Activated naive CD8-positive, alpha-beta T cell treated with anti-CD3 and anti-CD28 coated beads, Interleukin-2, amount 50 U/mL, for 16 hours (primary cell): ENCODE data around the gene LIPI.
"Not testable (repeated sequence)": the region's sequence is repeated elsewhere in the genome, so short reads cannot be mapped to it uniquely, and the experiment has no call there.

ENCODE experiments used
- DNase-seq: peaks from one replicate; pipeline ENCODE4 v3.0.0-alpha.2; 2020; ENCODE audit warnings: low read depth, low spot score

Gene LIPI

DNA sequence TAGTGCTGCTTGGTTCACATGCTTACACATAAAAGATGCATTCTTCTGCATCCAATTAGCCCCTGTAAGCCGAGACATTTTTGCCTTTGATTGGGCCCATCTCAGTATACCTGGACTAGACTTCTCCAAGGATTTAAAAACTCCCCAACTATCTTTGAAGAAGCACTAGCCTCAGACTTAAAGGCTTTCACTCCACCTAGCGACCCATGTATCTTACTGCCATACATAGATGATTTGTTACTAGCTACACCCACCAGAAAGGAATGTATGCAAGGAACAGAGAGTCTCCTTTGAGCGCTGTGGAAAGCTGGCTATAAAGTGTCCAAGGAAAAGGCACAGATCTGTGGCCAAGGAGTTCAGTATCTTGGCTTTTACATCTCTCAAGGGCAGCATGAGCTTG, 91.7 kb downstream of the LIPI start:
- no peak for DNase-seq

DNA sequence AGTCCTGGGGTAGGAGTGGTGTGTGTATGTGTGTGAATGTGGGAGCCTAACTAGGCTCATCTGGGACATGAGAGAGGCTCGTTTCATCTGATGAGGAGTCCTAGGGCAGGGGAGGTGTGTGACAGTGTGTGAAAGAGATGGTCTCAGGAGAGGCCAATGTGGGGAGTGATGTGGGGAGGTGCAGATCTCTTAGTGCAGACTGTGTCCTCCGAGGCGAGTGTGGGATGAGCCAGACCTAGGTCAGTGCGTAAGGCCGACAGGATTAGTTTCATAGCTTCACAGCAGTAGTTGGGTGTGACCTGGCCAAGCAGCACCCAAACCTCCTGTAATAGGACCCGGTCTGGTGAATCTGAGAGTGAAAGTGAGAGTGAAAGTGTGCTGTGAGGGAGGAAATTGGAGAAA, 94.7 kb downstream of the LIPI start:
- no peak for DNase-seq

DNA sequence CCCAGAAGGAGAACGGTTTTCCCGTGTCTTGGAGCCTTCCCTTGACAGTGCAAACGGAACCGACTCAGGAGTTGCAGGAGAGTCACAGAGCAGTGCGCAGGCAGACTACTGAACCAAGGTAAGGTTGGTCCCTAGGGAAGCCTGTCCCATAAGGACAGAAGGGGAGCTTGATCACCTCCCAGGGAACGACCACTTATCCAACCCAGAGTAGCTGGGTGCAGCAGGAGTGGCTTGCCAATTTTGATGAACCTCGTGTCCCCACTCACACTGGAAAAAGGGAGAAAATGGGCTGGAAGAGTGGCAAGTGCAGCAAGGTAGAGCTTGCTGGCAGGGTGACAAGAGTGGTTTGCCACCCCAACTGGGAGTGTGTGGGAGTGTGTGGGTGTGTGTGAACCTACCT, 95.1 kb downstream of the LIPI start:
- DNase-seq = no peak

DNA sequence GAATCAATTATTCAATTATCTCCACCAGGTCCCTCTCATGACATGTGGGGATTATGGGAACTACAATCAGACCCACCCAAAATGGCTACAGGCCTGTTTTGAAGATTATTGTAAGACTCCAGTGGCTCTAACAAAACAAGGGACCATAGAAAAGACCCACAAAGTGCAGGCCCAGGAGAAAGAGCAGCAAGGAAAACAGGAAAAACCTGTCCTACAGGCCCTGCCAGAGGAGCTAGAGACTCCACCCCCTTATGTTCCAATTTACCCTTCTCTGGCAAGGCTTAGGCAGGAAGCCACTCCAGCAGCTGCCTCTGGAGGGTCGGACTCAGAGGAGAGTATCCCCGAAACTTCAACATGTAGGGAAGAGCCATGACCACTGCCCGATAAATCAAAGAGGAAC, 96.5 kb downstream of the LIPI start:
- DNase-seq = no peak

DNA sequence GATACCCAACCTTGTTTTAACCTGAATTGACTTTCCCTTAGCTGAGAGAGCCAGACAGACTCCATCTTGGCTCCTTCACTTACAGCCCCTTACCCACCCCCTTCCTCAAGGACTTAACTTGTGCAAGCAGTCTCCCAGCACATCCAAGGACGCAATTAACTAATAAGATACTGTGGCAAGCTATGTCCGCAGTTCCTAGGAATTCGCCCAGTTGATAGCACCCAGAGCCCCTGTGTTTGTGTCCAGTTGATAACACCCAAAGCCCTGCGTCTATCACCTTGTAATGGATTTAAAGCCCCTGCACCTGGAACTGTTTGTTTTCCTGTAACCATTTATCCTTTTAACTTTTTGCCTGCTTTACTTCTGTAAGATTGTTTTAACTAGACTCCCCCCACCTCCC, 106.2 kb downstream of the LIPI start:
- not testable (repeated sequence) for DNase-seq

DNA sequence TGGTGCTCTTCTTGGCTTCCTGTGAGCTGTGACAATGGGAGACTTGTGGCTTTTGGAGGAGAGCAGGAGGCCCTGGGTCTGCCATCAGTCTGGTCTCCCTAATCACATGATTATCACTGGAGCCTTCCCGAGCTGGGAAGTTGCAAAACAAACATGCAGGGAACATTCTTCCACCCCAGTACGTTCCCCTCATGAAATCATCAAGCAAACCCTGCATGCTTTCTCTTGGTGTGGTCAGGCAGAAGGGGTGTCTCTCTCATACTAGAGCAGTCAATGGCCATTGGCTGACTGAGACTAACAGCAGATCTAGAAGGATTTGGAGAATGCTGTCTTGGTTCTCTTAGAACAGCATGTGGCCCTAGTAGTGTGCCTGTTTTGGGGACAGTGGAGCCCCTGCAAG, 111.2 kb downstream of the LIPI start:
- DNase-seq = no peak

DNA sequence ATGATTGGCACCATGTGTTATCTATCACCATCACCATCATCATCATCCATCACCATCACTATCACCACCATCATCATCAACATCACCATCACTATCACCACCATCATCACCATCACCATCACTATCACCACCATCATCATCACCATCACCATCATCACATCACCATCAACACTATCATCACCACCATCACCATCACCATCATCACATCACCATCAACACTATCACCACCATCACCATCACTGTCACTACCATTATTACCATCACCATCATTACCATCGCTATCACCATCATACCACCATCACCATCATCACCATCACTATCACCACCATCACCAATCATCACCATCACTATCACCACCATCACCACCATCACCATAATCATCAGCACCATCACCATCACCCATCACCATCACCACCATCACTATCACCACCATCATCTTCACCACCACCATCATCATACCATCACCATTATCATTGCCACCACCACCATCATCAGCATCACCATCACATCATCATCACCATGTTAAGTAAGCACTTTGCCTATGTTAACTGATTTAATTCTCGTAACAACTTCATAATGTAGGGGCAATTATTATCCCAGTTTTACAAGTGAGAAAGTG, 112.8 kb downstream of the LIPI start:
- no peak for DNase-seq

DNA sequence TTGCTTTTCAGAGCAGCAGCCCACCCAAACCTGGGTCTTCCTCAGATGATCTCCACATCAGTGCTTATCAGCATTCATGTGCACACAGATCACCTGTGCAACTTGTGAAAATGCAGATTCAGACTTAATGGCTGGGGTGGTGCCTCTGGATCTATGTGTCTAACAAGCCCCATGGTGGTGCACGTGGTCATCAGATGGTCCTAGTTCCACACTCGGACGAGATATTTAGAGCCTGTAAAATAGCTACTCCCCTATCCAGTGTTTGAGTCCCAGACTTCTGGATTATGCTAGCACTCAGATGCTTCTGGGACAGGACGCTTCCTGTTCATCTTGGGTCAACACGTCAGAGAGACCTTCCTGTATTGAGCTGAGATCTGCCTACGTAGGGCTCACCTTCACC, 114.2 kb downstream of the LIPI start:
- no peak for DNase-seq

DNA sequence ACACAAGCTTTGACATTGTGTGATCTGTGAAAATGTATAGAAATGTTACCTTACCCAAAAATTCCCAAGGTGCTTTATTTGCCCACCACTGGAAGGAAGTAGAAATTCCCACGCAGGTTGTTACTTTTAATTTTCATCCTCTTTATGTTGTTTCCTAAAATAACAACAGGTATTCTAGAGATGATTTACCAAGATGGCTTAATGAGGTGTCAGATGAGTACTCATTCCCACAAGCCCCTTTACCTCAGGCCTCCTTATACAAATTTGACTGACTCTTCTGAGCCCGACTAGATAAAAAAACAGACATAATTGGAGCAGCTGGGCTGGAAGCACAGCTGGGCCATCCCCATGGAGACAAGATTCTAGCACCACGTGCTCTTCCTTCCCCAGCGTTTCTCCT, 114.6 kb downstream of the LIPI start:
- DNase-seq = no peak

DNA sequence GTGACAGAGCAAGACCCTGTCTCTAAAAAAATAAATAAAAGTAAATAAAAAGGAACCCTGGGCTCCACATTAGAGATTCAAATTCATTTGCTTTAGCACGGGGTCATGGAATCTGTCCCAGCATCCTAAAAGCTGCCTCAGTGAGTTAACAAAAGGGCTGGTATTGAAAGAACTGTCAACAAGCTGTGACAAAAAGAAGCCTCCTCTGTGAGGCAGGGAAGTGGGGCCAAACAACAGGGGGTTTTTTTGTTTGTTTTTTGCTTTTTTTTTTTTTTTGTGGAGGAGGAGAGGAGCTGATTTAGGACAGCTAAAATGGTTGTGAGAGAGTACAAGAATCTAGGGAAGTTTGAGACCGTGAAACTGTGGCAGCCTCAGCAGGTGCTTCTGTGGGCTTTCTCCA, 115.7 kb downstream of the LIPI start:
- no peak for DNase-seq

DNA sequence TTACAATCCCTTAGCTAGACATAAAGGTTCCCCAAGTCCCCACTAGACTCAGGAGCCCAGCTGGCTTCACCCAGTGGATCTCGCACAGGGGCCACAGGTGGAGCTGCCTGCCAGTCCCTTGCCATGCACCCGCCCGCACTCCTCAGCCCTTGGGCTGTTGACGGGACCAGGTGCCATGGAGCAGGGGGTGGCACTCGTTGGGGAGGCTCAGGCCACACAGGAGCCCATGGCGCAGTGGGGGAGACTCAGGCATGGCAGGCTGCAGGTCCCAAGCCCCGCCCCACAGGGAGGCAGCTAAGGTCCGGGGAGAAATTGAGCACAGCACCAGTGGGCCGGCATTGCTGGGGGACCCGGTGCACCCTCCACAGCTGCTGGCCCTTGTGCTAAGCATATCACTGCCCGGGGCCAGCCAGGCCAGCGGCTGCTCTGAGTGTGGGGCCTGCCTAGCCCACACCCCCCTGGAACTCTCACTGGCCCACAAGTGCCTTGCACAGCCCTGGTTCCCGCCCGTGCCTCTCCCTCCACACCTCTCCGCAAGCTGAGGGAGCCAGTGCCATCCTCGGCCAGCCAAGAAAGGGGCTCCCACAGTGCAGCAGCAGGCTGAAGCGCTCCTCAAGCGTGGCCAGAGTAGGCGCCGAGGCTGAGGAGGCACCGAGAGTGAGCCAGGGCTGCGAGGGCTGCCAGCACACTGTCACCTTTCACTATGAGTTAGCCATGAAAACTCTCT, 117.8 kb downstream of the LIPI start:
- DNase-seq = no peak

DNA sequence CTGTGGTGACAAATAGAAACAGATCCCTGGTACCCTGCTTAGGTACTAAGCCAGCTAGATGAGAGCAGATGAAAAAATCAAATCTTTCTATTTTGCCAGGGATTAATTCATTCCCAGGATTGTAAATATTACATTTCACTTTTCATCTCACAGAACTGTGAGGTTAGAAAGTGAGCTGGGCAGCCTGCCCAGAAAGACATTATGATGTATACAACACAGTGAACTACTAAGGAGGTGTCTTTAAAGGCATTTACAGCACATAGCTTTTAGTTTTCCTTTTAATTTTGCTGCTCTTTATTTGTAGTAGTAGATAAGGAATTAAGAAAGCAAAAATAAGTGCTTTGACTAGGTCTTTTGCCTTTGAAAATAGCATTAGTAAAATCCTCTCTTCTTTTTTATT, 120.6 kb downstream of the LIPI start:
- not testable (repeated sequence) for DNase-seq

DNA sequence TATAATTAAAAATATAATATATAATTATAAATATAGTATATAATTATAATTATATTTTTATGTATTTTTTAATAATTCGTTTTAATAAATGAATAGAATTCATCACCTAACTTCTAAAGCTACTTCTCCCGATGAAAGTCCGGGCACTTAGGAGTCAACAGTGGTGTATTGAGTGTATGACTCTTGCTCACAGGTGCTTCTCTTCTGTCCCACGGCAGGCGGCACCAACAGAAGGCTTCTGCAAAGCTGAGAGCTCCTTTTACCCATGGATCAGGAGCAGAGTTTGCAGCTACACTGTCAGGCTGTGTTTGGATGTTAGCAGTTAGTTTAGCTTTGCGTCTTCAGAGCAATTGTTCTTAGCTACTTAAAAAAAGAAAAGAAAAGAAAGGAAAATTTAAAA, 122.4 kb downstream of the LIPI start:
- DNase-seq = no peak

DNA sequence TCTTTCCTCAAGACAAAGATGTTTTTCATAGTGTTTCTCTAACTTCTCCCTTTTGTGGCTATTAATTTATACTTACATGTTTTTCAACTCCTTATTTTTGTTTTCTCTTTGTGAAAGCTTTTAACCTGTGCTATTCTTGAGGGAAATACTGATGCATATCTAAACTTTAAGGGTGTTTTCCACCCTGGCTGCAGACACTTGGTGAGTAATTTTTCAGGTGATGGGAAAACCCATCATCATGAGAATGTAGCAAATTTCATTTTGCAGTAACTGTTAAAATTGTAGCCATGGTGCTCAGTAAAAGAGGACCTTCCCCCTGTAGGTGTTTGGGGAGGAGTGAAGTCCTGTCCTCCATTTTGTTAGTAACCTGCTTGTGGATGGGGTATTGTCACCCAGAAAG, 124.2 kb downstream of the LIPI start:
- DNase-seq = no peak

DNA sequence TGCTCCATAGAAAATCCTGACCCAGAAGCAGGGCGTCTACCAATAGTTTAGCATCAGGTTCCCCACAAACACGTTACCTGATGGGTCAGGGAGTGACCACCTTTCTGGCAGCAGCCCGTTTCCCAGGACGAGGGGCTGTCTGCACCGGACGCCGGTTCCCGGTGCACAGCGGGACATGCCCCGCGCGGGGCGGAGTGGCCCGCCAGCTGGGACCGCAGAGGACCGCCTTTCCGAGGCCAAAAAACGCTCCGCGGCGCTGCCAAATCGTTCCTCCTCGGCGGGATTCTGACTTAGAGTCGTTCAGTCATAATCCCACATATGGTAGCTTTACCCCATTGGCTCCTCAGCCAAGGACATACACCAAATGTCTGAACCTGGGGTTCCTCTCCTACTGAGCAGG, 126.1 kb downstream of the LIPI start:
- no peak for DNase-seq

DNA sequence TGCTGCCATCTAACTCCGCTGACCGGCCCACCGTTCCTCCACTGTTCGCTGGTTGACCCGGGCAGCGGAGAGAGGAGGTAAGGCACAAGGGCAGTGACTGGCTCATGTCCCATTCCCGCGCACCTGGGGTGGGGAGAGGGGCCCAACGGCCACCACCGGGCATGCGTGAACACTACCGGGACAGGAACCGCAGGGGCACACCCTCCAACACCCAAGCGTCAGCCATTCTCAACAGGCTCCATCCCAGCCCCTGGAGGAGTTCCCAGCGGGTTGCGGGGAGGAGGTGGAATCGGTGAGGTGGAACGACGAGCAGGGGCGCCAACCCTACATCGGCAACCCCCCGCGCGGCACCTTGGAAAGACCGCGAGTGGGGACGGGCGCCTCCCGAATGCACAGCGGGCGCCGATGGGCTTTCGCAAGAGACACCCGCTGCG, 126.7 kb downstream of the LIPI start:
- DNase-seq = no peak

DNA sequence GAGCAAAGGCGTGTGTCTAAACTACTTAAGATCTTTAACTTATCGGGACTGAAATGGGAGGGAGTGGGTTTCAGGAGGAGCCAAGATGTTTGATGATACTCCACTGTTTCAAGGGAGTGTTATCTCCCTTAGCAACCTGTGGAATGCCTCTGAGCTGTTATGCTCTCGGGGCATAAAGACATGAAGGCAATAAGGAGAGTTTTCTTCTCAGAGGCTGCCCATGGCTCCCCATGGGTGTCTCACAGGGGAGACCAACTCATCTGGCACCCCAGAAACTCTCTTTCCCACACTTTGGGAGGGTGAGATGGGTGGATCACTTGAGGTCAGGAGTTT, 130.0 kb downstream of the LIPI start:
- no peak for DNase-seq

DNA sequence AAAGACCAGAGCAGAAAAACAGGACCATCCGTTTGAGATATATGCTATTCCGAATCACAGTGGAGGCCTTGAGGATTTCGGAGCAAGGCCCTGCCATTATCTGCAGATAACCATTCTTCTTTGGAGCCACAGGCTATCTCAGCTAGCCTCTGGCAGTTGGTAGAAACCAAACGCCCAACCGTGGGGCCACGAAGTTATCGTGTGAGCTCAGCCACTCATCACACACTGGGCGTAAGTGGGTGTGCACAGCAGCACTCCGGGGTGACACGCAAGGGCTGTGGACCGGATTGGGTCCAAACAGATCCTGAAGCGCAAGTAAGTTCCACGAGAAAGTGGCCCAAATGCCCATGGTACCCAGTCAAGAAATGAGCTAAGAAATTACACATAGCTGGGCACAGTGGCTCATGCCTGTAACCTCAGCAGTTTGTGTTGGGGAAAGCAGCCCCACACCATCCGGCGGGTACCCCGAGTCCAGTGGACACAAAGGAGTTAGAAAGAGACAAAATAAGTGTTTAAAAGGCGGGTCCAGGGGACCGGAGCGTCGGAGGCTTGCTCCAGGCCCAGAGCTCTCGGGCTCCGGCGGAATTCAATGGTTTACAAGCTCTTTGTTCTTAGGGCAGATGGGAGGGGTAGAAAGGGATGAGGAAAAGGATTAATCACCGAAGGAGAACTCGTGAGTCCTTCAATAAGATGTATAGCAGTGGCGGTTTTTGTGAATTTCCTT, 130.6 kb downstream of the LIPI start:
- no peak for DNase-seq

DNA sequence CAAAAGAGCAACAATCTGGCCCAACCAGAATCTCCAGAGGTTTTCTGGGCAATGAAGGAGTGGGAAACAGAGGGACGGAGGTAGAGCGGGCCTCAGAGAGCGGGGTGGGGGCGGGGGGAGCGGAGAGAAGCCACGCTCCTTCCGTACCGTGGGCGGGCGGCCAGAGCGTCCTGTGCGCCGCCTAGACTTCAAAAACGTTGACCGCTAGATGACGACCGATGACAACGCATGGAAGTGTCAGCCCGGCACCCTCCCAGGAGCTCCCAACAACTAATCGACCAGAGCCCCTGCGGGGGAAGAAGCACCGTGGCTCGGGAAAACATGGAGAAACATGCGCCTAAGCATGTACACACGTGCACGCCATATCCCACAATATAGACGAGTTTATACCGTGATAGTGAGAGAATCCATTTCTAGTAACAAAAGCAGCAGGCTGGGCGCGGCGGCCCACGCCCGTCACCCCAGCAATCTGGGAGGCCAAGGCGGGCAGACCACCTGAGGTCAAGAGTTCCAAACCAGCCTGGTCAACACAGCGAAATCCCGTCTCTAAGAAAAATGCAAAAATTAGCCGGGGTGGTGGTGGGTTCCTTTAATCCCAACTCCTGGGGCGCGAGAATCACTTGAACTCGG, 131.9 kb downstream of the LIPI start:
- no peak for DNase-seq

DNA sequence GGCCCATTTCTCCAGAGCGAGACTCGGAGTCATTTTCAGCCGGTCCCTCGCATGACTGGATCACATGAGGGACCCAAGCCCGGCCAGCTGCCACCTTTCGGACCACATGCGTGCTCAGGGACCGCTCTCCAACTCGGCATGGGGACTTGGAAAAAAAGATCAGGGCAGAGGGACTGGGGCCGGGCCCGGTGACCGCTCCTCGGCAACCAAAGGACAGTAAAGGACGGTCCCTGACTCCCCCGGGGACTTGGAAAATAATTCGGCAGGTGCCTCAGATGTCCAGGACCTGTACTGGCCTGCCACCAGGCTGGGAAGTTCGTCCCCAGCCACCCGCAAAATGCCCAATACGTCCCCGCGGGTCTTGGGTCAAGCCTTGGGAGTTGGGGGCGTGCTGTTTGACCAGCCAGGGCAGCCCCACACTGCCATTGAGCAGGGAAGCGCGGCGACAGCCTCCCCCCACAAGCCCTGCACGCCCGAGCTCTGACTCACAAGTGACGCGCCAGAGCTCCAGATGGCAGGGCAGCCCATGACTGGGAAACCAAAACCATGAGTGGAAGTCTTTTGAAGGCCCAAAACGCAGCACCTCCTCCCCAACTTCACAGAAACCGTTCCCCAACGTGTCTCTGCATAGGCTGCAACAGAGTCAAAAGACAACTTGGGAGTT, 134.5 kb downstream of the LIPI start:
- DNase-seq = no peak

DNA sequence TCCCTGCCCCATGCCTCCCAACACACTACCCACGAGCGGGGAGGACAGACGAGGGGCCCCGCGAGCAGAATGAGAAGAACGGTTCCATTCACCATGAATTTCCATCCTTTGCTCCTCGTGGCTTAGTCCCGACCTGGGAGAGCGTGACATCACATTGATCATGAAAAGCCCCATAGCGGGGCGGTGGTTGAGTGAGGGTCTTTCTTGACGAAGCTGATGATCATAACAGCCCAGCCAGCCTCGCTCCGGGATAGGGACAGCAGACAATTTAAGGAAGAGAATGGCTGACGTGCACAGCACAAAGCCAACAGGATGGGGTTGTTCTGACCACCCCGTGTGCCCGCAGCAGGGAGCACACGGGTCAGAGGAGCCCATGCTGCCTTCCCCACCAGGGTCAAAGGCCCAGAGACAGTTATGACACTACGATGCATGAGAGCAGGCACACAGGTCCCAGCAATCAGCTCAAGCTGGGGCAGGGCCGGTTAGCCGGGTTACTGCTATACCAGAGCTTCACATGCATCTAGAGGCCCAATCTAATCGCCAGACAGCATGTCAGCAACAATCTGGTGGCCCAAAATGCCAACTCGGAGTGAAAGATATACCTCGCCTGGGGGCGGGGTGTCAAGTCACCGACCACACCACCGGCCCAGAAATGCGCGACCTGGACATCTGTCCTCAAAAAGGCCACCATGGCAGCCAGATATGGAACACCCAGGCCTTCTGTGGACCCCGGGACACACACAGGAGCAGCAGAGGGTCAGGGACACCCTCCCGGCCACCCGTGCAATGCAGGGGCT, 135.2 kb downstream of the LIPI start:
- no peak for DNase-seq
